PC-3 (cell line): Measurements from ENCODE around the gene ADAMTS19.

Experiments
- CTCF ChIP-seq: fragments of 300-600 bp; sonication (generic); conservative IDR thresholded peaks from 2 replicates; pipeline ENCODE4 v1.5.1; 2017; ENCODE audit warnings: antibody characterized with exemption, low read depth, mild to moderate bottlenecking, low read length
- EZH2 ChIP-seq: fragments of 300-600 bp; sonication (generic); IDR thresholded peaks from one replicate; pipeline ENCODE4 v1.6.1; 2017; ENCODE audit warnings: antibody characterized with exemption, mild to moderate bottlenecking, low read length; ENCODE audit not compliant: unreplicated experiment
- EZH2phosphoT487 ChIP-seq: fragments of 300-600 bp; sonication (generic); IDR thresholded peaks from 2 replicates; pipeline ENCODE4 v1.6.1; 2018; ENCODE audit warnings: mild to moderate bottlenecking, antibody characterized with exemption, low read length, borderline replicate concordance

- TF ChIP-seq CTCF, result no peak
- no peak for TF ChIP-seq EZH2
- no peak for TF ChIP-seq EZH2phosphoT487
Measured at GRCh38 chr5:129593525-129593924, 133.4 kb downstream of the ADAMTS19 start.
